Endothelial cell of umbilical vein (primary cell): ENCODE measurements around the gene TTYH3. TPM values are rescaled to one million over a fixed set of nuclear protein-coding genes. Genes with fewer than 3 reads are reported as not detected.

Source experiments
- BruUV-seq: library from RNA; stranded (reverse); fragments of 400-500 nt; replicated peaks from 2 replicates; lab custom pipeline; 2021; lab: Mats Ljungman, UMichigan
- CTCF ChIA-PET: fragments of 300-600, 350-600 bp; sonication (Branson Sonifier 250); formaldehyde crosslinking; loops from one replicate; lab custom pipeline; 2021; ENCODE audit warnings: antibody characterized with exemption, inconsistent platforms; lab: Charles Lee
- POLR2A ChIA-PET: fragments of 300-600, 350-600 bp; sonication (Branson Sonifier 250); formaldehyde crosslinking; loops from one replicate; lab custom pipeline; 2021; ENCODE audit warnings: antibody characterized with exemption, inconsistent platforms; lab: Charles Lee
- DNase-seq: peaks from one replicate; pipeline ENCODE4 v3.0.0-alpha.2; 2011; ENCODE audit warnings: low read depth, low spot score
- FAIRE-seq: peaks from 2 replicates; lab custom pipeline; 2011; peaks lifted over from hg19 to GRCh38; lab: Jason Lieb, UNC
- H2AFZ ChIP-seq: 2 replicates; pipeline ENCODE4 v1.6.0; 2012; ENCODE audit warnings: low read depth, low read length, control low read depth, inconsistent platforms
- H3K27ac ChIP-seq: 2 replicates; pipeline ENCODE4 v1.5.1; 2011; ENCODE audit warnings: low read depth, mild to moderate bottlenecking, control low read depth, low read length, moderate library complexity; ENCODE audit not compliant: insufficient read depth
- H3K27me3 ChIP-seq, 2 experiments: 2 replicates each; pipeline versions ENCODE4 v1.6.0 to v1.6.1; 2011; ENCODE audit warnings: low read length in 2 of 2, mixed read lengths in 1 of 2; ENCODE audit not compliant: control insufficient read depth in 2 of 2, insufficient read depth in 2 of 2
- H3K36me3 ChIP-seq, 2 experiments: 2 replicates in 1 of 2; 3 replicates in 1 of 2; pipeline ENCODE4 v1.5.1; 2011; ENCODE audit warnings: low read length in 2 of 2, mild to moderate bottlenecking in 1 of 2, moderate library complexity in 1 of 2; ENCODE audit not compliant: control insufficient read depth in 2 of 2, insufficient read depth in 2 of 2; ENCODE audit errors: extremely low read depth in 1 of 2
- H3K4me1 ChIP-seq: 3 replicates; pipeline ENCODE4 v1.5.1; 2011; ENCODE audit warnings: mild to moderate bottlenecking, low read length; ENCODE audit not compliant: control insufficient read depth, insufficient read depth; ENCODE audit errors: extremely low read depth
- H3K4me2 ChIP-seq: 2 replicates; pipeline ENCODE4 v1.6.1; 2011; ENCODE audit warnings: low read length, control low read depth, mixed read lengths; ENCODE audit not compliant: insufficient read depth
- H3K4me3 ChIP-seq, 3 experiments: fragments of 200-600 bp in 1 of 3; sonication (generic), shearing (Covaris generic) in 1 of 3; replicated peaks in 1 of 3; 2 replicates each; pipeline ENCODE4 v1.5.1; 2011 to 2016; ENCODE audit warnings: control low read depth in 3 of 3, low read length in 3 of 3, mild to moderate bottlenecking in 2 of 3, inconsistent platforms in 1 of 3, low read depth in 1 of 3, moderate library complexity in 1 of 3; ENCODE audit not compliant: insufficient read depth in 1 of 3
- H3K79me2 ChIP-seq: 2 replicates; pipeline ENCODE4 v1.6.0; 2012; ENCODE audit warnings: low read length, inconsistent platforms; ENCODE audit not compliant: control insufficient read depth, insufficient read depth
- H3K9ac ChIP-seq: replicated peaks from 2 replicates; pipeline ENCODE3; 2011; ENCODE audit warnings: low read length, control low read depth; ENCODE audit not compliant: insufficient read depth; ENCODE audit errors: extremely low read depth
- H3K9me1 ChIP-seq: replicated peaks from 3 replicates; pipeline ENCODE4 v1.6.0; 2011; ENCODE audit warnings: mild to moderate bottlenecking, low read length; ENCODE audit not compliant: control insufficient read depth, insufficient read depth; ENCODE audit errors: extremely low read depth
- H3K9me3 ChIP-seq: replicated peaks from 2 replicates; pipeline ENCODE4 v1.5.1; 2012; ENCODE audit warnings: low read length, inconsistent platforms; ENCODE audit not compliant: control insufficient read depth, insufficient read depth
- H4K20me1 ChIP-seq: replicated peaks from 2 replicates; pipeline ENCODE3; 2011; ENCODE audit warnings: mild to moderate bottlenecking, low read length; ENCODE audit not compliant: control insufficient read depth, insufficient read depth; ENCODE audit errors: extremely low read depth
- EZH2 ChIP-seq: IDR thresholded peaks from 2 replicates; pipeline ENCODE4 v1.6.1; 2012; ENCODE audit warnings: borderline replicate concordance, low read depth, mild to moderate bottlenecking, moderate library complexity, low read length, inconsistent platforms; ENCODE audit not compliant: severe bottlenecking
- FOS ChIP-seq: IDR thresholded peaks from 2 replicates; pipeline ENCODE4 v1.6.1; 2011; ENCODE audit warnings: mild to moderate bottlenecking, low read length, moderate library complexity, borderline replicate concordance; ENCODE audit not compliant: insufficient read depth
- GATA2 ChIP-seq: IDR thresholded peaks from 2 replicates; pipeline ENCODE4 v1.7.0; 2011; ENCODE audit warnings: low read depth, mild to moderate bottlenecking, moderate library complexity, mixed read lengths, low read length; ENCODE audit not compliant: insufficient read length, insufficient read depth
- JUN ChIP-seq: IDR thresholded peaks from 2 replicates; pipeline ENCODE4 v1.6.1; 2011; ENCODE audit warnings: borderline replicate concordance, low read depth; ENCODE audit not compliant: insufficient read length, insufficient read depth
- MAX ChIP-seq: IDR thresholded peaks from 2 replicates; pipeline ENCODE4 v1.6.1; 2011; ENCODE audit not compliant: insufficient read depth, insufficient read length
- MYC ChIP-seq: IDR thresholded peaks from one replicate; pipeline ENCODE4 v1.6.1; 2011; ENCODE audit warnings: mild to moderate bottlenecking, low read depth, low read length
- POLR2A ChIP-seq: IDR thresholded peaks from 2 replicates; pipeline ENCODE4 v1.6.1; 2012; ENCODE audit warnings: low read depth, mild to moderate bottlenecking, control low read depth, low read length
- POLR2AphosphoS5 ChIP-seq: IDR thresholded peaks from 2 replicates; pipeline ENCODE4 v1.6.1; 2012; ENCODE audit warnings: low read depth, mild to moderate bottlenecking, control low read depth, low read length, moderate library complexity; ENCODE audit not compliant: insufficient read depth
- dilution Hi-C: fragments of 300-500 bp; cut with MboI; formaldehyde crosslinking; loops from one replicate; pipeline ENCODE4 v1.15.0; 2019; ENCODE audit warnings: low sequenced_read_pairs; ENCODE audit not compliant: extremely low pct_ligation_motif_present
- intact Hi-C: fragments of 100-400 bp; cut with micrococcal nuclease; formaldehyde crosslinking; loops from one replicate; pipeline ENCODE4 v1.10.0; 2022
- polyA plus RNA-seq, 4 experiments: library from polyadenylated mRNA; depleted of rRNA in 3 of 4; stranded (reverse) in 3 of 4; unstranded in 1 of 4; fragments of >200 nt; gene quantifications; 2 replicates each; pipeline versions ENCODE4 v1.2.1 to v1.2.3, GENCODE V29; 2011 to 2012; ENCODE audit warnings: missing spikeins in 1 of 4
- total RNA-seq: library from RNA; stranded (reverse); gene quantifications from 2 replicates; pipeline ENCODE4 v1.2.3, GENCODE V29; 2021
- TF ChIP-seq, protein P1 (sequence below), 2 donors: IDR thresholded peaks; 1 replicate in 1 of 2; 2 replicates in 1 of 2; pipeline ENCODE4 v1.5.1; 2011; ENCODE audit warnings: low read length in 2 of 2, mild to moderate bottlenecking in 2 of 2, moderate library complexity in 2 of 2, control low read depth in 1 of 2, inconsistent platforms in 1 of 2, low read depth in 1 of 2; ENCODE audit not compliant: insufficient read depth in 1 of 2; ENCODE audit errors: extremely low read depth in 1 of 2

Gene TTYH3
- total and polyA plus RNA-seq, 2 donors (not counting 3 experiments of a cell fraction or from before 2014, with no cell fraction given) = 143 to 280 TPM

GRCh38 chr7:2641406-2642393 lies 9.9 kb downstream of the TTYH3 start:
- Histone ChIP-seq H3K36me3 (peaks cover 0 to 5% of the 10 kb centered on the region in 2 experiments), H2AFZ (no peak overlapping the region), H3K9ac (peak overlapping the region; percentile 75), H3K4me2 (no peak overlapping the region), H3K9me3 (no peaks in the 10 kb centered on the region), H3K27me3 (no peaks in the 10 kb centered on the region), H3K4me1 (peaks cover 41% of the 10 kb centered on the region), H3K27ac (peak overlapping the region; percentile 94), H3K4me3 (no peak overlapping the region), H3K9me1 (no peaks in the 10 kb centered on the region), H3K79me2 (peaks cover 82% of the 10 kb centered on the region), H4K20me1 (no peaks in the 10 kb centered on the region)
- TF ChIP-seq POLR2AphosphoS5 (peak; percentile 88), GATA2 (no peak), MYC (no peak), JUN (no peak), EZH2 (no peak), MAX (peak; percentile 24), POLR2A (no peak), FOS (no peak)
- TF ChIP-seq, protein P1, sequence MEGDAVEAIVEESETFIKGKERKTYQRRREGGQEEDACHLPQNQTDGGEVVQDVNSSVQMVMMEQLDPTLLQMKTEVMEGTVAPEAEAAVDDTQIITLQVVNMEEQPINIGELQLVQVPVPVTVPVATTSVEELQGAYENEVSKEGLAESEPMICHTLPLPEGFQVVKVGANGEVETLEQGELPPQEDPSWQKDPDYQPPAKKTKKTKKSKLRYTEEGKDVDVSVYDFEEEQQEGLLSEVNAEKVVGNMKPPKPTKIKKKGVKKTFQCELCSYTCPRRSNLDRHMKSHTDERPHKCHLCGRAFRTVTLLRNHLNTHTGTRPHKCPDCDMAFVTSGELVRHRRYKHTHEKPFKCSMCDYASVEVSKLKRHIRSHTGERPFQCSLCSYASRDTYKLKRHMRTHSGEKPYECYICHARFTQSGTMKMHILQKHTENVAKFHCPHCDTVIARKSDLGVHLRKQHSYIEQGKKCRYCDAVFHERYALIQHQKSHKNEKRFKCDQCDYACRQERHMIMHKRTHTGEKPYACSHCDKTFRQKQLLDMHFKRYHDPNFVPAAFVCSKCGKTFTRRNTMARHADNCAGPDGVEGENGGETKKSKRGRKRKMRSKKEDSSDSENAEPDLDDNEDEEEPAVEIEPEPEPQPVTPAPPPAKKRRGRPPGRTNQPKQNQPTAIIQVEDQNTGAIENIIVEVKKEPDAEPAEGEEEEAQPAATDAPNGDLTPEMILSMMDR (IDR thresholded peaks at IDR 0.05; ENCODE audit: extremely low read depth in 1 of 2, insufficient read depth in 1 of 2, low read depth in 1 of 2, low read length in 2 of 2) = no peak
- POLR2A ChIA-PET = interaction anchor here (0.5 kb wide), 1 partner anchor 15 kb away, joined by 6 read pairs; no protein-coding TSS in a partner anchor
- dilution Hi-C loops (no loop called here), intact Hi-C loops (loop anchor here (1.0 to 5.0 kb wide), 6 partner anchors 8 to 119 kb away; no protein-coding TSS in a partner anchor)
- BruUV-seq = no TSS peak
- CTCF ChIA-PET = interaction anchor here (0.6 to 5.4 kb wide), 5 partner anchors 17 to 117 kb away, joined by 3 to 55 read pairs (median 4); no protein-coding TSS in a partner anchor
- DNase-seq (peak; percentile 99), FAIRE-seq (peak; percentile 97)
